Myocyte (in vitro differentiated cells): ENCODE data around the gene CYP2A7. TPM values are rescaled to one million over a fixed set of nuclear protein-coding genes. Genes with fewer than 3 reads are reported as not detected.
A peak's percentile ranks its signal among the peaks of the same experiment; 100 is the strongest.
"Not testable (repeated sequence)": the region's sequence is repeated elsewhere in the genome, so short reads cannot be mapped to it uniquely, and the experiment has no call there.

ENCODE experiments used
- DNase-seq: peaks from one replicate; pipeline ENCODE4 v3.0.0-alpha.2; 2012; ENCODE audit warnings: low read depth
- total RNA-seq: library from RNA; depleted of rRNA; stranded (reverse); fragments of >200 nt; gene quantifications from 2 replicates; pipeline ENCODE4 v1.2.3, GENCODE V29; 2014

CYP2A7 gene
- total RNA-seq, 1 donor from 2014 or later, result not detected

- DNase-seq, result not testable (repeated sequence)
Measured at GRCh38 chr19:40842997-40843652, 38.9 kb downstream of the CYP2A7 start.

DNA sequence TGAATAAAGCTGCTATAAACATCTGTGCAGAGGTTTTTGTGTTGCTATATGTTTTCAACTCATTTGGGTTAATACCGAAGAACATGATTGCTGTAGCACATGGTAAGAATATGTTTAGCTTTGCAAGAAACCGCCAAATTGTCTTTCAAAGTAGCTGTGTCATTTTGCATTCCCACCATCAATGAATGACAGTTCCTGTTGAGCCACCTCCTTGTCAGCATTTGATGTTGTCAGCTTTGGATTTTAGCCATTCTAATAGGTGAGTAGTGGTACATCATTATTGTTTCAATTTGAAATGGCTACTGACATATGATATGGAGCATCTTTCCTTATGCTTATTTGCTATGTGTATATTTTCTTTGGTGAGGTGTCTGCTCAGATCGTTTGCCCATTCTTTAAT is 40.0 kb downstream of the CYP2A7 start:
- not testable (repeated sequence) for DNase-seq

- DNase-seq, result not testable (repeated sequence)
Measured at GRCh38 chr19:40838477-40838876, 43.6 kb downstream of the CYP2A7 start.

GRCh38 chr19:40836754-40837429 is 45.1 kb downstream of the CYP2A7 start:
- no peak for DNase-seq

DNA sequence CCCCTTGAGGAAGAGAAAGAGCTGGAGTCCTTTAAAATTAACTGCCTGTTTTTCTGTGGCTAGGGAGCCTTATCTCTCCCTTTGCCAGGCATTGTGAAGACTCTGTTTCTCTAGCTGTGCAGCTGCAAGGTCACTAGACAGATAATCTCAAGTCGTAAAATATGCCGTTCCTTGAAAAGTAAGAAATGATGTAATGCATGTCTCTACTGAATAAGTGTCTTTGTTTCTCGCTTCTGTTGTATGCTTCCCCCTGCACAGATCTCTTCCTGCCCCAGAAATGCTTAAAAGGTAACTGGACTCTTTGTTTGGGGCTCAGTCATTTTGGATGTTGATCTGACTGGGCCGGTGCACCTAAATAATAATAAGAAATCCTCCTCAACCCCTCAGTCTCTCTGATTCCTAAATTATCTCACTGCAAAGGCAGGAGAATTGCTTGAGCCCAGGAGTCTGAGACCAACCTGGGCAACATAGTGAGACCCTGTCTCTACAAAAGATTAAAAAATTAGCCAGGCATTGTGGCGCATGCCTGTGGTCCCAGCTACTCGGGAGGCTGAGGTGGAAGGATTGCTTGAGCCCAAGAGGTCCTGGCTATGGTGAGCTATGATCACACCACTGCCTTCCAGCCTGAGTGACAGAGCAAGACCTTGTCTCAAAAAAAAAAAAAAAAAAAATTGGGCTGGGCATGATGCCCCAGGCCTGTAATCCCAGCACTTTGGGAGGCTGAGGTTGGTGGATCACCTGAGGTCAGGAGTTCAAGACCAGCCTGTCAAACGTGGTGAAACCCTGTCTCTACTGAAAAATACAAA is 48.1 kb downstream of the CYP2A7 start:
- not testable (repeated sequence) for DNase-seq

- not testable (repeated sequence) for DNase-seq
Measured at GRCh38 chr19:40832431-40832790, 49.6 kb downstream of the CYP2A7 start.

DNA sequence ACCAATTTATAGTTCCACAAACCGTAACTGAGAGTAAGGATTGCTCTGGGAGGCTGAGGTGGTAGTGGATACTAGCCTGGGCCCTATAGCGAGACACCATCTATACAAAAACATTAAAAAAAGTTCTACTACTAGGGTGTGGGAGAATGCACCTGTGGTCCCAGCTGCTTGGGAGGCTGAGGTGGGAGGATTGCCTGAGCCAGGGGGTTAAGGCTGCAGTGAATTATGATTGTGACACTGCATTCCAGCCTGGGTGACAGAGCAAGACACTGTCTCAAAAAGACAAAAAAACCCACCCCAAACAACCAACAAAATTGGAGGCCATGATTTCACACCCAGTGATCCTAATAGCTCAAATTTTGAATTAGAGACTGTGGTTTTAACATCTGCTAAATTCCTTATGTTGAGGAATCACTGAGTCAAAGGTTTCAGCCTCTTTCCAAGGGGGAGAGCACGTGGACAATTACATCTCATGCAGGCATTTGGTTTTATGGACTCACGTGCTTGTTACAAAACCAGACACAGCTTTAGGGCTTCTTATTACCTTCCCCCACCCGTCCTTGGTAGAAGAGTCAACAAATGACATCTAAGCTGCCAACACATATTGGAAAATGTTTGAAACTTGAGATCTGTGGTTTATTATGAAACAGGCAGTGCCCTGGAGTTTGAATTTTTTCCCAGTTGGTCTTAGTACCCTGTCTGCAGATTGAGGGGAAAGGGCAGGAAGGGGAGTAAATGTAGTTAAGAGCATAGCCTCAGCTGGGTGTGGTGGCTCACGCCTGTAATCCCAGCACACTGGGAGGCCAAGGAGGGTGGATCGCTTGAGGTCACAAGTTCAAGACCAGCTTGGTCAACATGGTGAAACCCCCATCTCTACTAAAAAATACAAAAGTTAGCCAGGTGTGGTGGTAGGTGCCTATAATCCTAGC is 50.3 kb downstream of the CYP2A7 start:
- peak; percentile 92 for DNase-seq

- DNase-seq, result not testable (repeated sequence)
Measured at GRCh38 chr19:40830741-40831140, 51.3 kb downstream of the CYP2A7 start.

GRCh38 chr19:40829205-40829604 is 52.8 kb downstream of the CYP2A7 start:
- DNase-seq, result no peak

DNA sequence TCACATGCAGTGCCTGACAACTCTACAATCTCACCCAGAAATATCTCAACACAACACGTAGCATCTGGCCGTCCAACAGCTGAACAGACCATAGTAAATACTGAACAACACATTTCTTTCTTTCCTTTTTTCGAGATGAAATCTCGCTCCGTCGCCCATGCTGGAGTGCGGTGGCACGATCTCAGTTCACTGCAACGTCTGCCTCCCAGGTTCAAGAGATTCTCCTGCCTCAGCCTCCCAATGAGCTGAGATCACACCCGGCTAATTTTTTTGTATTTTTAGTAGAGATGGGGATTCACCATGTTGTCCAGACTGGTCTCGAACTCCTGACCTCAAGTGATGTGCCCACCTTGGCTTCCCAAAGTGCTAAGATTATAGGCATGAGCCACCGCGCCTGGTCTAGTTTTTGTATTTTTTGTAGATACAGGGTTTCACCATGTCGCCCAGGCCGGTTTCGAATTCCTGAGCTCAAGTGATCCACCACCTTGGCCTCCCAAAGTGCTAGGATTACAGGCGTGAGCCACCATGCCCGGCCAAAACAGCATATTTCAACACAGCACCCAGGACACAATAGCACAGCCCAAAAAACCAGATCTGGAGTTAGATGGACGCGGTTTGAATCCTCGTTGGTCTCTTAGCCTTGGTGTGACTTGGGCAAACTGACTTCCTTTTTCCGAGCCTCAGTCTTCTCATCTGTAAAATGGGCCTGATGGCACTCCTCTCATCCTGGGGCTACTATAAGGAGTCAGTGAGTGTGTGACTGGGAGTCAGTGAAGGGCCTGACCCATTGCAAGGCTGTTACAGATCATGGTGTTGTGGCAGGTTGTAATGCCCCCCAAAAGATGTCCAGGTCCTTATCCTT is 54.4 kb downstream of the CYP2A7 start:
- no peak for DNase-seq

- not testable (repeated sequence) for DNase-seq
Measured at GRCh38 chr19:40826699-40827385, 55.2 kb downstream of the CYP2A7 start.

GRCh38 chr19:40826312-40826698 is 55.7 kb downstream of the CYP2A7 start:
- not testable (repeated sequence) for DNase-seq

DNA sequence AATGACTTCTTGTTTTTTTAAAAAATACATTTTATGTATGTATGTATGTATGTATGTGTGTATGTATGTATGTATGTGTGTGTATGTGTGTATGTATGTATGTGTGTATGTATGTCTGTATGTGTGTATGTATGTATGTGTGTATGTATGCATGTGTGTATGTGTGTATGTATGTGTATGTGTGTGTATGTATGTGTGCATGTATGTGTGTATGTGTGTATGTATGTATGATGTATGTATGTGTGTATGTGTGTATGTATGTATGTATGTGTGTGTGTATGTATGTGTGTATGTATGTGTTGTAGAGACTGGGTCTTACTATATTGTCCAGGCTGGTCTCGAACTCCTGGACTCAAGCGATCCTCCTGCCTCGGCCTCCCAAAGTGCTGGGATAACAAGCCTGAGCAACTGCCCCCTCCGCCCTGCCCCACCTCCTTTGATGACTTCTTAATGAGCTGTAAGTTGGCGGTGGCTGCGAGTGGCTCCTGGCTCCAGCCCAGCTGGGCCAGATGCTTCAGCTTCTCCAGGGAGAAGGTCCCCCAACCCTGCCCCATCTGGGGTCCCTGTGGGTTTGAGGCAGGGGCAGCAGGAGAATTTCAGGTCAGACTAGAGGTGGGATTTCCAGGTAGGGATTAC is 56.5 kb downstream of the CYP2A7 start:
- not testable (repeated sequence) for DNase-seq

Other genes starting within 250 kb of the CYP2A7 start
- gene NUMBL, start 191.6 kb downstream of the CYP2A7 start, total RNA-seq, result 75.4 and 112 TPM in 2 replicates
- gene COQ8B, start 165.3 kb downstream of the CYP2A7 start, total RNA-seq, result 72.4 and 109 TPM in 2 replicates
- gene ITPKC, start 165.1 kb downstream of the CYP2A7 start, total RNA-seq, result 14.1 and 15.6 TPM in 2 replicates
- 2.2 and 3.6 TPM in 2 replicates for gene ACTMAP, start 131.8 kb downstream of the CYP2A7 start, total RNA-seq
- 37.3 and 52.8 TPM in 2 replicates for gene SNRPA, start 131.0 kb downstream of the CYP2A7 start, total RNA-seq
- gene MIA, start 106.7 kb downstream of the CYP2A7 start, total RNA-seq, result not detected in 2 replicates
- 19.6 and 21.4 TPM in 2 replicates for gene RAB4B, start 104.0 kb downstream of the CYP2A7 start, total RNA-seq
- 59.3 and 65.8 TPM in 2 replicates for gene EGLN2, start 83.0 kb downstream of the CYP2A7 start, total RNA-seq
- gene CYP2A6, start 31.8 kb downstream of the CYP2A7 start, total RNA-seq, result not detected in 2 replicates
- gene CYP2B6, start 109.1 kb upstream of the CYP2A7 start, total RNA-seq, result not detected in 2 replicates
- not detected in 2 replicates for gene CYP2A13, start 206.2 kb upstream of the CYP2A7 start, total RNA-seq
- gene CYP2F1, start 232.2 kb upstream of the CYP2A7 start, total RNA-seq, result not detected in 2 replicates